ENCODE results near the gene TEAD1. TPM values are rescaled to one million over a fixed set of nuclear protein-coding genes. Genes with fewer than 3 reads are reported as not detected.

The TEAD1 gene
- total and polyA plus RNA-seq, 9 of the 15 experiments (the other 6 are each of a cell fraction or from before 2014, with no cell fraction given), result 1.7 to 17.7 (median 10.8) TPM

DNA sequence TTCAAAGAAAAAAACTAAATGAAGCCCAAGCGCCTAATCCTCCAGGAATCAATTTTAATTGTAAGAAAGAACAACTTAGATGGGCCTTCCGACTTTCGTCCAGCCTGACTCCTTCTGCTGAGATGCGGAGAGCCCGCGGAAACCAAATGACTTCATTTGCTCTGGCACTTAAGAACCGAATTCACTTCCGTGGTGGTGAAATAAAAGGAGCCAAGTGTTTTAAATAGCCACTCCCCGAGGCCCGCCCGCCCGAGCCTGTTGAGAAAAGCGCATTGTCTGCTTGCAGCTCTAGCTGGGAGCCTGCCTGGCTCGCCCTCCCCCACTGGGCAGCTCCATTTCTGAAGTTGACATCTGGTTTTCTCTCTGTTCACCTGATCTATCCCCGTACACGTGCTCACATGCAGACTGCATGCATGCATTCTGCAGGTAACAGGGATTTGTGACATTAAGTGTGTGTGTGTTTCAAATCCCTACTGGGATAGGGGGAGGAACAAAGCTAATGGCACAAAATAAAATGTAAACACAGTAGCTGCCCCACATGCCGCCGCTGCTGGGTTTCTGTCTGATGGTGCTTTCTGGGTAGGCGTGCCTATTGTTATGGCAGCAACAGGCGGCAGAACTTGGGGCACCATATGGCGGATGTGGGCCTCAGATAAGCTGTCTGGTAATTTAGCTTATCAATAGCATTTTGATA lies 6.2 kb downstream of the TEAD1 start (continued):
- no peak for TF ChIP-seq ATF3 (IDR thresholded peaks at IDR 0.05)
- TF ChIP-seq ATF3 (CRISPR knock-in tag; conservative IDR thresholded peaks at IDR 0.05), result no peak
- no peak for TF ChIP-seq TOE1 (IDR thresholded peaks at IDR 0.05; ENCODE audit: borderline replicate concordance)
- TF ChIP-seq TOE1 (CRISPR knock-in tag; IDR thresholded peaks at IDR 0.05; ENCODE audit: borderline replicate concordance, low read depth), result no peak
- no peak for TF ChIP-seq ZNF324 (CRISPR knock-in tag; IDR thresholded peaks at IDR 0.05)
- no peak for TF ChIP-seq ZNF197 (CRISPR knock-in tag; IDR thresholded peaks at IDR 0.05; ENCODE audit: low read depth)
- TF ChIP-seq, protein P1, sequence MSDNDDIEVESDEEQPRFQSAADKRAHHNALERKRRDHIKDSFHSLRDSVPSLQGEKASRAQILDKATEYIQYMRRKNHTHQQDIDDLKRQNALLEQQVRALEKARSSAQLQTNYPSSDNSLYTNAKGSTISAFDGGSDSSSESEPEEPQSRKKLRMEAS (CRISPR knock-in tag; IDR thresholded peaks at IDR 0.05), result peak; percentile 51; the same call in 1 of the 2 replicates
- TF ChIP-seq, protein P2, sequence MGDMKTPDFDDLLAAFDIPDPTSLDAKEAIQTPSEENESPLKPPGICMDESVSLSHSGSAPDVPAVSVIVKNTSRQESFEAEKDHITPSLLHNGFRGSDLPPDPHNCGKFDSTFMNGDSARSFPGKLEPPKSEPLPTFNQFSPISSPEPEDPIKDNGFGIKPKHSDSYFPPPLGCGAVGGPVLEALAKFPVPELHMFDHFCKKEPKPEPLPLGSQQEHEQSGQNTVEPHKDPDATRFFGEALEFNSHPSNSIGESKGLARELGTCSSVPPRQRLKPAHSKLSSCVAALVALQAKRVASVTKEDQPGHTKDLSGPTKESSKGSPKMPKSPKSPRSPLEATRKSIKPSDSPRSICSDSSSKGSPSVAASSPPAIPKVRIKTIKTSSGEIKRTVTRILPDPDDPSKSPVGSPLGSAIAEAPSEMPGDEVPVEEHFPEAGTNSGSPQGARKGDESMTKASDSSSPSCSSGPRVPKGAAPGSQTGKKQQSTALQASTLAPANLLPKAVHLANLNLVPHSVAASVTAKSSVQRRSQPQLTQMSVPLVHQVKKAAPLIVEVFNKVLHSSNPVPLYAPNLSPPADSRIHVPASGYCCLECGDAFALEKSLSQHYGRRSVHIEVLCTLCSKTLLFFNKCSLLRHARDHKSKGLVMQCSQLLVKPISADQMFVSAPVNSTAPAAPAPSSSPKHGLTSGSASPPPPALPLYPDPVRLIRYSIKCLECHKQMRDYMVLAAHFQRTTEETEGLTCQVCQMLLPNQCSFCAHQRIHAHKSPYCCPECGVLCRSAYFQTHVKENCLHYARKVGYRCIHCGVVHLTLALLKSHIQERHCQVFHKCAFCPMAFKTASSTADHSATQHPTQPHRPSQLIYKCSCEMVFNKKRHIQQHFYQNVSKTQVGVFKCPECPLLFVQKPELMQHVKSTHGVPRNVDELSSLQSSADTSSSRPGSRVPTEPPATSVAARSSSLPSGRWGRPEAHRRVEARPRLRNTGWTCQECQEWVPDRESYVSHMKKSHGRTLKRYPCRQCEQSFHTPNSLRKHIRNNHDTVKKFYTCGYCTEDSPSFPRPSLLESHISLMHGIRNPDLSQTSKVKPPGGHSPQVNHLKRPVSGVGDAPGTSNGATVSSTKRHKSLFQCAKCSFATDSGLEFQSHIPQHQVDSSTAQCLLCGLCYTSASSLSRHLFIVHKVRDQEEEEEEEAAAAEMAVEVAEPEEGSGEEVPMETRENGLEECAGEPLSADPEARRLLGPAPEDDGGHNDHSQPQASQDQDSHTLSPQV (IDR thresholded peaks at IDR 0.05), result 0 out of 2 replicates have a peak, but pooled peaks have one; percentile 19
- no peak for TF ChIP-seq ZNF551 (CRISPR knock-in tag; IDR thresholded peaks at IDR 0.05)
- no peak for TF ChIP-seq HIVEP1 (CRISPR knock-in tag; IDR thresholded peaks at IDR 0.05)
- no peak for TF ChIP-seq ZNF384 (IDR thresholded peaks at IDR 0.05; ENCODE audit: low read depth, low read length)
- 0 out of 4 replicates have a peak, but pooled peaks of 1 of the 2 experiments have one; percentile 10 for TF ChIP-seq MAZ (CRISPR knock-in tag; conservative IDR thresholded peaks at IDR 0.05 in 1 of 2, IDR thresholded peaks at IDR 0.05 in 1 of 2)
- no peak for TF ChIP-seq PHF20 (IDR thresholded peaks at IDR 0.05; ENCODE audit: partially characterized antibody)
- 0 out of 2 replicates have a peak, but pooled peaks have one; percentile 43 for TF ChIP-seq SMAD4 (CRISPR knock-in tag; conservative IDR thresholded peaks at IDR 0.05)
- no peak for TF ChIP-seq SP2 (IDR thresholded peaks at IDR 0.05; ENCODE audit: extremely low read depth, low read depth, low read length, poor library complexity, severe bottlenecking)
- TF ChIP-seq NUFIP1 (IDR thresholded peaks at IDR 0.05; ENCODE audit: partially characterized antibody), result no peak
- TF ChIP-seq MXI1 (IDR thresholded peaks at IDR 0.05; ENCODE audit: low read depth, low read length), result no peak
- TF ChIP-seq HOXB6 (CRISPR knock-in tag; IDR thresholded peaks at IDR 0.05; ENCODE audit: borderline replicate concordance), result no peak
- TF ChIP-seq ZNF707 (CRISPR knock-in tag; conservative IDR thresholded peaks at IDR 0.05), result no peak
- TF ChIP-seq RFX1 (IDR thresholded peaks at IDR 0.05), result no peak
- TF ChIP-seq MYBL2 (IDR thresholded peaks at IDR 0.05; ENCODE audit: low read depth), result no peak
- no peak for TF ChIP-seq MYBL2 (CRISPR knock-in tag; IDR thresholded peaks at IDR 0.05; ENCODE audit: borderline replicate concordance)
